NCI-H187 (cell line): Measurements from ENCODE around the gene SH2D5.
"Not testable (repeated sequence)": the region's sequence is repeated elsewhere in the genome, so short reads cannot be mapped to it uniquely, and the experiment has no call there.

Source experiments
- DNase-seq, 2 experiments: peaks; one replicate each; lab custom pipeline; 2025; lab: John Stamatoyannopoulos, UW

SH2D5 gene

DNA sequence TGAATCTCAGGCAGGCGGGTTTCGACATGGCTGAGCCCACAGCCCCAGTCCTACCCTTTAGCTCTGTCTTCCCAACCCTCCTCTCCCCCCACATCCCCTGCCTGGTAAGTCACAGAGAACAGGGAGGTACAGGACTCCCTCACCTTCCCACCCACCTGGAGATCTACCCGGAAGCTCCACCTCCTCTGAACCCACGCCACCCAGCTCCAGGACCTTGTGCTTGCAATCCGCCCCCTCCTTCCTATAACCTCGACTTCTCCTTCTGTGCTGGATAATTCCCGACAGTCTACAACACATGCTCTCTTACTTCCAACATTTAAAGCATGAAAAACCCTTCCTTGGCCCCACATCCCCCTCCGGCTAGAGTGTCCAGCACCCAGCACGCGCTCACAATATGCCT is 37.0 kb downstream of the SH2D5 start:
- no peak for DNase-seq

DNA sequence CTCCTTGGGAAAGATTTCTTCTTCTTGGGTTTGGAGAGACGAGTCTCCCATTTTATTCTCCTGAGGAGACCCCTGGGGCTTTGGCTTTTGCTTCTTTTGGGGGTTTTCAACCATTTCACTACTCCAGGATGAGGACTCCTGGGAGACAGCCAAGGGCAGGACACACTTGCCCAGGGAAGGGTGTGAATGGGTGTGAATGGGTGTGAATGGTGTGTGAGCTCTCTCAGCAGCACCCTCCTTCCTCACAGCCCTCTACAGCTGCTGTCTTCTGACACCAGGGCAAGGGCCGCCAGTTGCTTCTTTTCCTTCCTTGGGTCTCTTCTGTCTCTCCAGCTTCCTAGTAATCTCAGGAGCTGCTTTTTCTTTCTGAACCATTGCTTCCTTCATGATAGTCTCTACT is 38.9 kb downstream of the SH2D5 start:
- no peak for DNase-seq

DNA sequence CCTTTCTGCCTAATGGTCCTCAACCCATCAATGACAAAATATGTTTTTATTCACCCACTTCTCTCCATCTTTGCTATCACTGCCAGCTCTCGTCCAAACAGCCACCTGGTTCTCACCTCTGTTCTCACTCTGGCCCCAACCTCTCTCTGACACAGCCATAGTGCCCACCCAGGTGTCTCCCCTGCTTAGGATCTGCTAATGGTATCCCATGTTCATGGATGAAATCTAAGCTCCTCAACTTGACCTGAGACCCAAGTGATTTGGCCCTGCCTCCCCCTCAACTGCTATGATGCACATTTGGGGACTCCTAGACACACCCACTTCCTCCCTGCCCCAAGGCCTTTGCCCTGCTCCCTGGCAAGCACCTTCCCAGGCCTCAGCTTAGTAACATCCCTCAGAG is 40.6 kb downstream of the SH2D5 start:
- DNase-seq, result no peak

DNA sequence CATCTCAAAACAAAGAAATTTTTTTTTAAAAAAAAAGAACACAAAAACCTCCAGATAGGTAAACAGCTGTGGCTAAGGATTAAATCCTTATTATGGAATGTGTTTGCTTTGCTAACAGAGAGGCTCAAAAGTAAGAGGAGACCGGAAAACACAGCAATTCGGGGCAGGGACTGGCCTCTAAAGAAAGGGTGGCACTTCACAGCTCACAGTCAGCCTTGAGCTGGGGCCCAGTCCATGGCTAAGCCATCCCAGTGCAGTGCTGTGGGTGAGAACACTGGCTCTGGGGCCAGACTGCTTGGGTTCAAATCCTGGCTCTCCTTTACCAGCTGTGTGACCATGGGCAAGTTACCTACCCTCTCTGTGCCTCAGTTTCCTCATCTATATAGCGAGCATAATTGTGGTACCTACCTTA is 42.9 kb downstream of the SH2D5 start:
- DNase-seq, result no peak

DNA sequence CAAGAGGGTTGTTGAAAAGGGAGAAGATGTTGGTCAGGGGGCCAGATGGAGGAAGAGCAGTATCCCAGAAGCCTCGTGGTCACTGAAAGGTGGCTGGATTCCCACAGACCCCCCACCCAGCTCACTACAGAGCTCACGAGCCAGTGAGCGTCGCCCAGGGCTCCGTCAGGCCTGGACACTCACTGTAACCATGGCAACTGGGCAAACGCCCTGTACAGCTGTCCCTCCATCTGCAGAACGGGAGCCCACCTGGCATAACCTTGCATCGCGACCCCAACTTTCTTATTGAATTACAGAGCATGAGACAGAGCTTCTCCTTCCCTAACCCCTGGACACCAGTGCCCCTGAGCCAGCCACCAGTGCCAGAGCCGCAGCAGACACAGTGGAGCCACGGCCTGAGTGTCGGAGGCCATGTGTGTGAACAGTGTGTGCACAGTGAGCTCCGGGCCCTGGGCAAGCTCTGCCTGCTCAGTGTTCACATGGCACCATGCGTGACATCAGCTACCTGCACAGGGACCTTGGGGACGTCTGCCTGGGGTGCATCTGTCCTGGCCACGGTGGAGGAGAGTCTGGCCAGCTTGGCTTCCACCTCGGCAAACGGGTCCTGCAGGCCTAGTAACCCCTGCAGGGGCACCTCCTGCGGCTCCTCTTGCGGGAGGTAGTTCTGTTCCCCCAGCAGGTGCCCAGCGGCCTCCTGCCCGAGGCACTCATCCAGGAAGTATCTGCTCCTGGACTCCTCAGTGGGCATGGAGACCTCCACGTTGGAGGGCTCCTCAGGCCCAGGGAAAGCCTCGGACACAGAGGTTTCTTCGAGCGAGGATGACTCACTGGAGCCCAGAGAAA is 45.4 kb downstream of the SH2D5 start:
- DNase-seq, result no peak

DNA sequence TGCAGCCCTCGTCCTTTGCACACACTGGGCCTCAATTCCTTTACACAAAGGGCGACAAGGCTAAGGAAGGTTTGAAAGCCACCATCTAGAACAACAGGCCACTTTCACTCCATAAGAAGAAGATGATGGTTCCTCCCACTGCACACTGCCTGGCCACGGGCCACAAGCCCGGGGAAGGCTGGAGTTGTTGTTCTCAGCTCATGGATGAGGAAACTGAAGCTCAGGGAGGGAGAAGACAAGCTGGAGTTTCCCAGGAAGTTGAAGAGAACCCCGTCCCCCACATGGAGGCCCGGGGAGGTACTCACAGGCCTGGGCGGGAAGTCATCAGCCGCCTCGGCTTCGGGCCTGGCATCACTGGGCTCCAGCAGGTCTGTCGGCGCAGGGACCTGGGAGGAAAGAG is 46.8 kb downstream of the SH2D5 start:
- no peak for DNase-seq

DNA sequence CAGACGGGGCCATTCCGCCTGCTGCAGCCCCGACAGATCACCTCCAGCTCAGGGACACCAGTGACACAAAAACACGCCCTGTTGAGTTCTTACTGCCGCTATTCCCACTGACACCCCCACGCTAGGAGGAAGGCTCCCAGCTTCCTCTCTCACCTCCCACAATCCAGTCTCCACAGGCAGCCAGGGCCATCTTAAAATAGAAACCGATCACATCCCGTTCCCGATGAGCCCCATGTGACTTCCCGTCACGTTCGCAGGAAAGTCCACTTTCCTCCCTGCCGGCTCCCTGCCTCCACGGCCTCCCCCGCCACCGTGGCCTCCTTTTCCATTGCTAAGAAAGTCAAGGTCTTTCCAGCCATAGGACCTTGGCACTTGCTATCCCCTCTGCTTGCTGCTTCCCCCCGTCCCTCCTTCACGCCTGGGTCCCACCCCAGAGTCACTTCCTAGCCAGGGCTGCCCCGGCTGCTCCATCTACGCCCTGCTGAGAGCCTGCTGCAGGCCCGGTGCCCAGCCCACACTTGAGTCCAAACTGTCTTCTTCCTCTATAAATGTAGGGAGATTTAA is 47.3 kb downstream of the SH2D5 start:
- no peak for DNase-seq

DNA sequence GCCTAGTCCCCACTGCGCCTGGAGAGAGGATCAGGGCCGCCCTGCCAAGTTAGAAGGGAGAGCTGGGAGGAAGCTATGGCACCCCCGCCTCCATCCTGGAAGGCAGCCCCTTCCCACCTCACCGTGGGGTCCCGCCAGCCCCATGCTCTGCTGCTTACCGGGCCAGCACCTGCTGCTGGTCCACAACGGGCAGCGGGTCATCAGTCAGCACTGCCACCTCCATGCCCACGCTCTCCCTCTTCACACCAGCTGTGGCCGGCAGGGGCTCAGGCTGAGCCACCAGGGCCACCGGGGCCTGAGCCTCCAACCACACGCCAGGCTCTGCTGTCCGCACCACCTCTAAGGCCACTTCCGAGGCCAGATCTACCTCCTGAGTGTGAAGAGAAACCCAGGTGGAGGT is 47.9 kb downstream of the SH2D5 start:
- no peak for DNase-seq

DNA sequence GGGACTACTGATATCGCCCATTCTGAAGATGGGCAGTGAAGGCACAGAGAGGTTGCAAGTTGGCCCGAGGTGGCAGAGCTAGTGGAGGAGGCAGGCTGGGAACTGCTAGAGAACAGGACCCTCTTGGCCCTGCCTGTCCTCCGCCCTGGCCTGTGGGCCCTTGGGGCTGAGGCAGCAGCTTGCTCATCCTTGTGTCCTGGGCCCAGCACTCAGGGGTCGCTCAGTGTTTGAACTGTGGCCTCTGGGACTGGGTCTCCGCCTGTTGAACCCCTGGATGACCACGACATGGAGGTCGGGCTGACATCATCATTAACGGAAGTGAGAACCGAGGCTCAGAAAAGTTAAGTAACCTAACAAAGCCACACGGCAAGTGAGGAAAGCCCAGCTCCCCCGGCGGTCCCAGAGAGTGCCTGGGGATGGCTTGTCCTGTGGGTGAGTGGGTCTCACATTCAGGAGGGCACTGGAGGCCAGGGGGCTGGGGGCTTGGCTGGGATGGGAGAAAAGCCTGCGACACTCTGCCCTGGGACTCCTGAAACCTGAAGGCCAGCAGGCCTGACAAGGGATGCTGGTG is 48.4 kb downstream of the SH2D5 start:
- no peak for DNase-seq

DNA sequence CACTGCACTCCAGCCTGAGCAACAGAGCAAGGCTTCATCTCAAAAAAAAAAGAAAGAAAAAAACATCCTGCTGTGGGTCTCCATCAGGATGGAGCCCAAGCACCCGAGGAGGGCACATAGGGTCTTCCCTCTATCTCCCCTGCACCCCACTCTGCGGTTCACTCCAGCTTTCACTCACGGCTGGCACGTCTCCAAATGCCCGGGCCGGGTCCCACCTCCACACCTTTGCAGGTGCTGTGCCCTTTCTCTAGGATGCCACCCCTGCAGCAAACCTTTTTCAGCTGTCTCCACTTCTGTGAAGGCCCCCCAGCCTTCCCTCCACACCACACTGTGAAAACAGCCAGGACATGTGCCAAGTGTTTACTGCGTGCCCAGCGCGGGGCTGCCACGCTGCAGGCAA is 48.9 kb downstream of the SH2D5 start:
- DNase-seq, result no peak

DNA sequence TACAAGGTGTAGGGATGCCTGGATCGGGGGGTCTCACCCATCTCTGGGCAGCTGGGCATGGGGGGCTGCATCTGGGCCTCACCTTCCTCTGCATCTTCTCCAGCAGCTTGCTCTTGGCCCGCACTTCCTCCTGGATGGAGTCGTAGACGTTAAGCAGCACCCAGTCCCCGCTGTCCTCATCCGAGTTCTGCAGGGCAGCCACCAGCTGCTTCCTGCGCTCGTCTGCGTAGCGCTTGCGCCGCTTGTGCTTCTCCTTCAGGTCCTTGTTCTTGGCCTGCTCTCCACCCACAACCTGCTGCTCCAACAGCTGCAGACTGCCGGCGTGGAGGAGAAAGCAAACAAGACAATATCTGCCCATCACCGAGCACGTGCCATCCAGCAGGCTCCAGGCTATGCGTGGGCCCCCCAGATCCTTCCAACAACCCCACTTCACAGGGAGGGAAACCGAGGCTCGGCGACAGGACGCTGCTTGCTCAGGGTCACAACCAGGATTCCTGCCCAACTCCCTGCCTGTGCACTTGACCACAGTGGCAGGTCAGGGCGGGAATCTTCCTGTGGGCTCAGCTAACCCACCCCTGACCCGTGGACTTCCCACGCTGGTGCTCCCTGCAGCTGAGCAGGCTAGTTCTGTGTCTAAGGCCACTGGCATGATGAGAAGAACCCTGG is 49.8 kb downstream of the SH2D5 start:
- DNase-seq, result no peak

DNA sequence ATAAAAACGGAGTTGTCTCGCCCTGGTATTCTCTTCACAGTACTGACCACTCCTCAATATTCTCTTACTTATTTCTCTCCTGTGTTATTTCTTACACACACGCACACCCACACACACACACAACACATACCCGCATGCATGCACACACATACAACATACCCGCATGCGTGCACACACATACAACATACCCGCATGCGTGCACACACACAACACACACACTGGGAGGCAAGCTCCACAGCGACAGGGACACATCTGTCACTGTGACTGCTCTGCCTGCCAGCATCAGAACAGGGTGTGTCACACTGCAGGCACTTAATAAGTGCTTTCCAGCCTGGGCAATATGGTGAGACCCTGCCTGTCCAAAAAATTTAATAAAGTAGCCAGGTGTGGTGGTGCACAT is 50.5 kb downstream of the SH2D5 start:
- no peak for DNase-seq

DNA sequence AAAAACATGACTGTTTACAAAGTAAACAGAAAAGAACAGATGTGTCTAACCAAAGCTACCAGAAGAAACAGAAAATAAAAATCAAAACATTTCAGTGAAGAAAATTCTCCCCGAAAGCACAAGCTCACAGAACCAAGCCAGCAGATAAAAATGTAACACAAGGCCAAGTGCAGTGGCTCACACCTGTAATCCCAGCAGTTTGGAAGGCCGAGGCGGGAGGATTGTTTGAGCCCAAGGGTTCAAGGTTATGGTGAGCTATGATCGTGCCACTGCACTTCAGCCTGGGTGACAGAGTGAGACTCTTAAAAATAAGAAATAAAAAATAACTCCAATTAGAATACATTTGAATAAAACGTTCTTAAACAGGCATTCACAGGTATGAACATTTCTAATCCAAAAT is 52.2 kb downstream of the SH2D5 start:
- DNase-seq, result no peak

DNA sequence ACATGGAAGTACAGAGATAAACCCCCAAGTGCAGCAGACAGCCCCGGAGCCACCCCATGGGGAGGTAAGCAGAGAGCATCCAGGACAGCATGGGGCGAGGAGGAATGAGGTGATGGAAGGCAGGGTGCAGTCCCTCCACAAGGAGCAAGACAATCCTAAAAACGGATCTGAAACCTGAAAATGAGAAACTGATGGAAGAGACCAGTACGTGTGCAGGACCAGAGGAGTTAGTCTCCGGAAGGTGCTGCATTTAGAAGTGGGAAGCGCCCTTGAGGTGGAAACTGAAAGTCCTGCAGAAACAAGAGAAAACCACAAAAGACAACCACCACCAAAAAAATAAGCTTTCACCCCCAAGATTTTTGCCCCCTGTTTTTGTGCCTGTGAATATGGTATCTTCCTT is 53.9 kb downstream of the SH2D5 start:
- no peak for DNase-seq

DNA sequence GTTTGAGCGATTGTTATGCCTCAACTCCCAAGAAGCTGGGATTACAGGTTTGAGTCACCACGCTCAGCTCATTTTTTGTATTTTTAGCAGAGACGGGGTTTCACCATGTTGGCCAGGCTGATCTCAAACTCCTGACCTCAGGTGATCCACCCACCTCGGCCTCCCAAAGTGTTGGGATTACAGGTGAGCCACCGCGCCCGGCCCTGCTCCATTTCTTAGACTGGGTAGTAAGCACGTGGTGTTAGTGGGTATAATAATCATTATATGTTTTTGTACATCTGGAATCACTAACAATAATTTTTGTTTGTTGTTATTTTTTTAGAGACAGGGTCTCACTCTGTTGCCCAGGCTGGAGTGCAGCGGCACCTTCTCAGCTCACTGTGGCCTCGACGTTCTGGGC is 58.9 kb downstream of the SH2D5 start:
- not testable (repeated sequence) for DNase-seq

DNA sequence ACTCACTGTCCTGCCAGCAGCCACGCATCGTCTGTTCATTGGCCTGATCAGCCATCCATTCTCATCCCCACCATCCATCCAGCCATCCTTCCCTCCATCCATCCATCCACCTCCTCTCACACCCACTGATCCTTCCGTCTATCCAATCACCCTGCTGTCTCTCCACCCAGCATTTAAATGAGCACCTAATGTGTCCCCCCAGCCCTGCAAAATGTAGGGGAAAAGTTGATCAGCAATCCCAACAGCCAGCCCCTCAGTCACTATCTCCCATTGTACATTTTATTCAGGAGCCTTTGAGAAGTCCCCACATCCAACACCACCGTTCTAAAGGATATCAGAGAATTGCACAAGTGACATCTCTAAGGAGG is 60.3 kb downstream of the SH2D5 start:
- DNase-seq, result no peak

DNA sequence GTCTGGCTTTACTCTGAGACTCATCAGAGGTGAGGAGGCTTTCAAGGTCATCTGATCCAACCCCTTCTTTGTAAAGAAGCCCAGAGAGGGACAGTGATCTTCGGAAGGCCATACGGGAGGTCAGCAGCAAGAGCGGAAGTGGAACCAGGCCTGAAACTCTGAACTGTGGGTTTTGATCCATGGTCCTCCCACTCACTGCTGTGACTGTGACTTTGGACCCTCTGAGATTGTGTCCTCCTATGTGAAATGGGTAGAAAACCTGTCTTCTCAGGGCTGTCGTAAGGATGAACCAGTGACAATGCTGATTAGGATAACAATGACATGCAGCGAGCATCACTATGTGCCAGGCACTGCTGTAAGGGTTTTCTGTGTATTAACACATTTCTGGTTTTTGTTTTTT is 61.6 kb downstream of the SH2D5 start:
- DNase-seq, result no peak
